ENCODE results near the gene TAOK3. TPM values are rescaled to one million over a fixed set of nuclear protein-coding genes. Genes with fewer than 3 reads are reported as not detected.

Gene TAOK3
- 16.7 and 24.3 TPM in 2 replicates for total RNA-seq

GRCh38 chr12:118372541-118373495 is at the start of gene TAOK3:
Gene TAOK3, minus strand, starts transcription at chr12:118372907. Its CDS starts 117,340 bp downstream, at chr12:118255567.

GRCh38 chr12:118376089-118377020 is 3.6 kb upstream of the TAOK3 start, which contains the start of gene SUDS3:
Gene SUDS3, plus strand, starts transcription at chr12:118376555. Its CDS starts 137 bp downstream, at chr12:118376692.

GRCh38 chr12:118135788-118136558 is 236.7 kb downstream of the TAOK3 start, which contains the start of gene PEBP1:
Gene PEBP1, plus strand, starts transcription at chr12:118136124. Its CDS starts 86 bp downstream, at chr12:118136210.

GRCh38 chr12:118103601-118104382 is 268.9 kb downstream of the TAOK3 start, which contains the start of gene VSIG10:
Gene VSIG10, minus strand, starts transcription at chr12:118104011. Its CDS starts 340 bp downstream, at chr12:118103671.

Other genes with a start within 250 kb of the TAOK3 start
- 279 and 285 TPM in 2 replicates for gene PEBP1, start 236.8 kb downstream of the TAOK3 start, total RNA-seq
- gene SUDS3, start 3.6 kb upstream of the TAOK3 start, total RNA-seq, result 25.5 and 31.2 TPM in 2 replicates

Data from hair follicular keratinocyte (primary cell).